Astrocyte (in vitro differentiated cells and primary cell): ENCODE results near the gene EMX1. TPM values are rescaled to one million over a fixed set of nuclear protein-coding genes. Genes with fewer than 3 reads are reported as not detected.

Experiments used
- DNase-seq: peaks from one replicate; pipeline ENCODE4 v3.0.0-alpha.2; 2010; ENCODE audit warnings: low read depth
- FAIRE-seq: peaks from 2 replicates; lab custom pipeline; 2011; peaks lifted over from hg19 to GRCh38; lab: Jason Lieb, UNC
- H2AFZ ChIP-seq: 2 replicates; pipeline ENCODE4 v1.6.0; 2012; ENCODE audit warnings: low read depth, low read length, inconsistent platforms
- H3K27ac ChIP-seq: 2 replicates; pipeline ENCODE4 v1.5.1; 2011; ENCODE audit warnings: low read depth, low read length, inconsistent platforms
- H3K27me3 ChIP-seq: 2 replicates; pipeline ENCODE4 v1.6.0; 2011; ENCODE audit warnings: low read length, inconsistent platforms; ENCODE audit not compliant: insufficient read depth
- H3K36me3 ChIP-seq: 2 replicates; pipeline ENCODE4 v1.5.1; 2011; ENCODE audit warnings: low read length, inconsistent platforms; ENCODE audit not compliant: insufficient read depth
- H3K4me1 ChIP-seq: 2 replicates; pipeline ENCODE4 v1.5.1; 2011; ENCODE audit warnings: low read length, inconsistent platforms; ENCODE audit not compliant: insufficient read depth
- H3K4me2 ChIP-seq: 2 replicates; pipeline ENCODE4 v1.6.0; 2012; ENCODE audit warnings: low read length, inconsistent platforms
- H3K4me3 ChIP-seq: 2 replicates; pipeline ENCODE4 v1.5.1; 2011; ENCODE audit warnings: low read depth, mild to moderate bottlenecking, low read length, inconsistent platforms; ENCODE audit not compliant: insufficient read depth
- H3K79me2 ChIP-seq: 2 replicates; pipeline ENCODE4 v1.6.0; 2012; ENCODE audit warnings: mild to moderate bottlenecking, low read length, inconsistent platforms; ENCODE audit not compliant: insufficient read depth
- H3K9ac ChIP-seq: 2 replicates; pipeline ENCODE4 v1.6.0; 2012; ENCODE audit warnings: mild to moderate bottlenecking, low read length, inconsistent platforms
- H3K9me3 ChIP-seq: 2 replicates; pipeline ENCODE4 v1.5.1; 2012; ENCODE audit warnings: low read depth, mild to moderate bottlenecking, low read length, inconsistent platforms; ENCODE audit not compliant: insufficient read depth
- H4K20me1 ChIP-seq: 2 replicates; pipeline ENCODE4 v1.6.0; 2012; ENCODE audit warnings: low read length, inconsistent platforms; ENCODE audit not compliant: insufficient read depth
- H3K27ac Mint-ChIP-seq: one replicate; pipeline ENCODE4 v1.8.0; 2021; ENCODE audit warnings: mild to moderate bottlenecking, mixed read lengths; ENCODE audit not compliant: unreplicated experiment
- H3K27me3 Mint-ChIP-seq: one replicate; pipeline ENCODE4 v1.8.0; 2021; ENCODE audit warnings: low read depth, mixed read lengths; ENCODE audit not compliant: unreplicated experiment
- H3K36me3 Mint-ChIP-seq: one replicate; pipeline ENCODE4 v1.8.0; 2021; ENCODE audit warnings: low read depth, mixed read lengths; ENCODE audit not compliant: unreplicated experiment
- H3K4me1 Mint-ChIP-seq: one replicate; pipeline ENCODE4 v1.8.0; 2021; ENCODE audit warnings: low read depth, mixed read lengths; ENCODE audit not compliant: unreplicated experiment
- H3K4me3 Mint-ChIP-seq: one replicate; pipeline ENCODE4 v1.8.0; 2021; ENCODE audit warnings: mild to moderate bottlenecking, moderate library complexity, mixed read lengths; ENCODE audit not compliant: unreplicated experiment
- H3K9me3 Mint-ChIP-seq: one replicate; pipeline ENCODE4 v1.8.0; 2021; ENCODE audit warnings: mild to moderate bottlenecking, mixed read lengths; ENCODE audit not compliant: unreplicated experiment
- CTCF ChIP-seq: IDR thresholded peaks from 2 replicates; pipeline ENCODE4 v1.5.1; 2011; ENCODE audit warnings: low read depth, mild to moderate bottlenecking, inconsistent platforms, low read length, moderate library complexity; ENCODE audit not compliant: insufficient read depth
- EZH2 ChIP-seq: IDR thresholded peaks from 2 replicates; pipeline ENCODE4 v1.6.1; 2012; ENCODE audit warnings: mild to moderate bottlenecking, low read length, inconsistent platforms; ENCODE audit not compliant: insufficient read depth
- total RNA-seq: library from RNA; stranded (reverse); gene quantifications from 2 replicates; pipeline ENCODE4 v1.2.1, GENCODE V29; 2021

Gene EMX1
- total RNA-seq, 1 donor from 2014 or later: 0.48 TPM

DNA sequence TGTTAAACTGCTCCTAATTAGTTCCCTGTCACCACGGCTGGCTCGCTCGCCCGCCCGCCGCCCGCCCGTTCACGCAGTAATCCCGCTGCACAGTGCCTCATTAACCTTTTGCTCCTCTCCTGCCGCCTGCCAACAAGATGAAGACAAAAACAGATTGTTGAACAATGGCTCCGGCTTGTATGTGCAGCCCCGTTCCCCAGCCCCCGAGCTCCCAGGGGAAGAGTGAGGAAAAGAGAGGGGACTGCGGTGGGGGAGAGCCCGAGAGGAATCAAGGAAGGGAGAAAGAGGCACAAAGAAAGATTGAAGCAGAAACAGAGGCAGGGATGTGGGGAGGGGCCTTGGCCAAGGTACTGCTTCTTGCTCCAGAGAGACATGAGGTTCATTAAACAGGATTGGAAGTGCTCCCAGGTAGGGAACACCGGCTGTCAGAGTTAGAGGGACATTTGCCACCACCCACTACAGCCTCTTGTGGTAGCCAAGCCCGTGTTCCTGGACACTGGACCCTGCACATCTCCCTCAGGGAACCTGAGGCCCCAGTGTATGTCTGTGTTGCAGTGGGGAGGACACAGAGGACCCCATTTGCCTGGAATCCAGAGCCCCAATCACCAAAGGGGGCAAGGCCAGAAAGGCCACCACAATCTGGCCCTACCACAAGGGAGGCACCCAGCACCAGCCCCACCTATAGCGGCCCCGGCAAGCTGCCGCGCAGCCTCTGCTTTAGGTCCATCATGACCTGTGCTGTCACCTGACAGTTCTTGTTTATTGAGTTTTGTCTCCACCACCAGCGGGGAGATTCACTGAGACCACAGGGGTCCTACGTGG, 38.1 kb downstream of the EMX1 start:
- Histone ChIP-seq H3K4me2 (no peak overlapping the region), H3K4me1 (no peaks in the 10 kb centered on the region), H3K36me3 (no peaks in the 10 kb centered on the region), H3K9ac (no peak overlapping the region), H3K4me3 (no peak overlapping the region), H2AFZ (no peak overlapping the region), H3K9me3 (no peaks in the 10 kb centered on the region), H3K27ac (no peak overlapping the region), H3K79me2 (no peaks in the 10 kb centered on the region), H3K27me3 (no peaks in the 10 kb centered on the region), H4K20me1 (peaks cover 1% of the 10 kb centered on the region)
- DNase-seq (no peak), FAIRE-seq (no peak)
- no peak overlapping the region for H3K4me3 Mint-ChIP-seq
- peaks cover 3% of the 10 kb centered on the region for H3K9me3 Mint-ChIP-seq
- TF ChIP-seq CTCF: no peak
- no peak for TF ChIP-seq EZH2
- peaks cover 35% of the 10 kb centered on the region for H3K36me3 Mint-ChIP-seq
- peaks cover 2% of the 10 kb centered on the region for H3K4me1 Mint-ChIP-seq
- H3K27me3 Mint-ChIP-seq: peaks cover 21% of the 10 kb centered on the region
- H3K27ac Mint-ChIP-seq: no peak overlapping the region

GRCh38 chr2:72956050-72956395, 38.7 kb downstream of the EMX1 start:
- H4K20me1 ChIP-seq: peaks cover 3% of the 10 kb centered on the region
- Mint-ChIP-seq H3K4me3 (no peak overlapping the region), H3K27ac (no peak overlapping the region), H3K9me3 (peaks cover 6% of the 10 kb centered on the region), H3K4me1 (peaks cover 2% of the 10 kb centered on the region), H3K27me3 (peaks cover 27% of the 10 kb centered on the region), H3K36me3 (peaks cover 38% of the 10 kb centered on the region)
- H3K9me3 ChIP-seq: no peaks in the 10 kb centered on the region
- H3K79me2 ChIP-seq: no peaks in the 10 kb centered on the region
- TF ChIP-seq EZH2: no peak
- no peaks in the 10 kb centered on the region for H3K36me3 ChIP-seq
- no peak overlapping the region for H2AFZ ChIP-seq
- no peaks in the 10 kb centered on the region for H3K4me1 ChIP-seq
- no peak overlapping the region for H3K4me2 ChIP-seq
- DNase-seq (no peak), FAIRE-seq (no peak)
- H3K27me3 ChIP-seq: no peaks in the 10 kb centered on the region
- no peak overlapping the region for H3K4me3 ChIP-seq
- H3K9ac ChIP-seq: no peak overlapping the region
- no peak overlapping the region for H3K27ac ChIP-seq

DNA sequence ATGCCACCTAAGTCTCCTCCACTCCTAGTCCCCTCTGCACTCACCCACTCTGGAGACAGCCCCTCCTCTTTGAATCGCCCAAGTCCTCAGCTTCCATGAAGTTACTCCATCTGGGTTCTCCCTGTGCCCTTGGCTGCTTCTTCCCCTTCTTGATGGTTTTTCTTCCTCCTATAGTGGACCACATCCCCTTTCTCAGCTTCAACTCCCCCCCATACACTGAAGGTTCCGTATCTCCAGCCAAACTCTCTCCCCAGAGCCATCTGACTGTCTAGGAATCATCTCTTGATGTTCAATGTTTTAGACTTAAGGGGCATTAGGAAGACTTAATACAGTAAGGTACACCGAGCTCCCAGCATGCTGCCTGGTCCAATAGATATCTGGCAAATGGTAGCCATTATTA, 39.6 kb downstream of the EMX1 start:
- Mint-ChIP-seq H3K9me3 (peaks cover 7% of the 10 kb centered on the region), H3K27ac (no peak overlapping the region), H3K4me1 (peaks cover 2% of the 10 kb centered on the region), H3K27me3 (peaks cover 27% of the 10 kb centered on the region), H3K4me3 (no peak overlapping the region), H3K36me3 (peaks cover 38% of the 10 kb centered on the region)
- FAIRE-seq: no peak
- peaks cover 3% of the 10 kb centered on the region for H4K20me1 ChIP-seq
- no peaks in the 10 kb centered on the region for H3K79me2 ChIP-seq
- no peak overlapping the region for H2AFZ ChIP-seq
- no peaks in the 10 kb centered on the region for H3K4me1 ChIP-seq
- no peak overlapping the region for H3K4me2 ChIP-seq
- no peak overlapping the region for H3K27ac ChIP-seq
- TF ChIP-seq CTCF: no peak
- TF ChIP-seq EZH2: no peak
- no peak overlapping the region for H3K9ac ChIP-seq
- H3K27me3 ChIP-seq: no peaks in the 10 kb centered on the region
- DNase-seq: no peak
- no peaks in the 10 kb centered on the region for H3K36me3 ChIP-seq
- no peak overlapping the region for H3K4me3 ChIP-seq
- no peaks in the 10 kb centered on the region for H3K9me3 ChIP-seq
